HUES6 (cell line): ENCODE measurements around the gene TCFL5.

ENCODE experiments used
- H3K27ac ChIP-seq: 2 replicates; pipeline ENCODE4 v1.7.0; 2013; ENCODE audit warnings: low read depth, mild to moderate bottlenecking, low read length, inconsistent platforms
- H3K27me3 ChIP-seq: 2 replicates; pipeline ENCODE4 v1.6.1; 2013; ENCODE audit warnings: low read length; ENCODE audit not compliant: control insufficient read depth, insufficient read depth
- H3K36me3 ChIP-seq: 2 replicates; pipeline ENCODE4 v1.6.1; 2013; ENCODE audit warnings: low read length; ENCODE audit not compliant: control insufficient read depth, insufficient read depth
- H3K4me1 ChIP-seq: 2 replicates; pipeline ENCODE4 v1.6.1; 2013; ENCODE audit warnings: low read length; ENCODE audit not compliant: control insufficient read depth, insufficient read depth
- H3K4me3 ChIP-seq: 2 replicates; pipeline ENCODE4 v1.5.1; 2013; ENCODE audit warnings: low read depth, low read length
- H3K9ac ChIP-seq: one replicate; pipeline ENCODE4 v1.6.1; 2013; ENCODE audit warnings: mild to moderate bottlenecking, low read length
- H3K9me3 ChIP-seq: 2 replicates; pipeline ENCODE4 v1.6.1; 2013; ENCODE audit warnings: low read depth, low read length; ENCODE audit not compliant: control insufficient read depth, insufficient read depth

Gene TCFL5

GRCh38 chr20:62837790-62838127 is 23.9 kb downstream of the TCFL5 start:
- H3K27ac ChIP-seq = no peak overlapping the region
- no peaks in the 10 kb centered on the region for H3K27me3 ChIP-seq

GRCh38 chr20:62836967-62837490 is 24.6 kb downstream of the TCFL5 start:
- Histone ChIP-seq H3K9ac (no peak overlapping the region), H3K27me3 (no peaks in the 10 kb centered on the region), H3K9me3 (no peaks in the 10 kb centered on the region), H3K36me3 (peaks cover 51% of the 10 kb centered on the region), H3K4me3 (no peak overlapping the region), H3K4me1 (peaks cover 11% of the 10 kb centered on the region), H3K27ac (no peak overlapping the region)

More at GRCh38 chr20:62837790-62838127, 23.9 kb downstream of the TCFL5 start:
- H3K9ac ChIP-seq = no peak overlapping the region
- peaks cover 4% of the 10 kb centered on the region for H3K4me1 ChIP-seq
- H3K9me3 ChIP-seq = no peaks in the 10 kb centered on the region
- H3K36me3 ChIP-seq = peaks cover 51% of the 10 kb centered on the region
- no peak overlapping the region for H3K4me3 ChIP-seq

GRCh38 chr20:62835931-62836861 is 25.4 kb downstream of the TCFL5 start:
- Histone ChIP-seq H3K36me3 (peaks cover 52% of the 10 kb centered on the region), H3K9me3 (no peaks in the 10 kb centered on the region), H3K4me3 (no peak overlapping the region), H3K27ac (no peak overlapping the region), H3K27me3 (no peaks in the 10 kb centered on the region), H3K4me1 (peaks cover 20% of the 10 kb centered on the region), H3K9ac (no peak overlapping the region)

GRCh38 chr20:62834967-62835730 is 26.5 kb downstream of the TCFL5 start:
- Histone ChIP-seq H3K9me3 (no peaks in the 10 kb centered on the region), H3K4me3 (no peak overlapping the region), H3K27me3 (no peaks in the 10 kb centered on the region), H3K36me3 (peaks cover 50% of the 10 kb centered on the region), H3K4me1 (peaks cover 25% of the 10 kb centered on the region), H3K9ac (no peak overlapping the region), H3K27ac (no peak overlapping the region)

GRCh38 chr20:62832951-62833391 is 28.7 kb downstream of the TCFL5 start:
- Histone ChIP-seq H3K4me3 (peak overlapping the region; percentile 29; the same call in 1 of the 2 replicates), H3K9me3 (no peaks in the 10 kb centered on the region), H3K4me1 (peaks cover 25% of the 10 kb centered on the region), H3K27ac (no peak overlapping the region), H3K9ac (no peak overlapping the region), H3K27me3 (no peaks in the 10 kb centered on the region), H3K36me3 (peaks cover 47% of the 10 kb centered on the region)

- Histone ChIP-seq H3K36me3 (peaks cover 51% of the 10 kb centered on the region), H3K27me3 (no peaks in the 10 kb centered on the region), H3K27ac (no peak overlapping the region), H3K9me3 (no peaks in the 10 kb centered on the region), H3K4me3 (peak overlapping the region; percentile 29; the same call in 1 of the 2 replicates), H3K4me1 (peaks cover 25% of the 10 kb centered on the region), H3K9ac (no peak overlapping the region)
Observed at GRCh38 chr20:62832212-62832922, 29.3 kb downstream of the TCFL5 start.

GRCh38 chr20:62831854-62832211 is 29.8 kb downstream of the TCFL5 start:
- Histone ChIP-seq H3K4me1 (peaks cover 25% of the 10 kb centered on the region), H3K9me3 (no peaks in the 10 kb centered on the region), H3K27ac (no peak overlapping the region), H3K4me3 (no peak overlapping the region), H3K27me3 (no peaks in the 10 kb centered on the region), H3K36me3 (peaks cover 49% of the 10 kb centered on the region), H3K9ac (no peak overlapping the region)

GRCh38 chr20:62831361-62831788 is 30.2 kb downstream of the TCFL5 start:
- H3K4me3 ChIP-seq = no peak overlapping the region
- H3K9ac ChIP-seq = no peak overlapping the region
- no peaks in the 10 kb centered on the region for H3K27me3 ChIP-seq
- no peak overlapping the region for H3K27ac ChIP-seq
- H3K9me3 ChIP-seq = no peaks in the 10 kb centered on the region
- H3K36me3 ChIP-seq = peaks cover 46% of the 10 kb centered on the region
- H3K4me1 ChIP-seq = peaks cover 25% of the 10 kb centered on the region

- H3K27me3 ChIP-seq = no peaks in the 10 kb centered on the region
- H3K4me1 ChIP-seq = peaks cover 25% of the 10 kb centered on the region
- H3K4me3 ChIP-seq = no peak overlapping the region
- no peaks in the 10 kb centered on the region for H3K9me3 ChIP-seq
- H3K27ac ChIP-seq = no peak overlapping the region
- H3K36me3 ChIP-seq = peaks cover 44% of the 10 kb centered on the region
- no peak overlapping the region for H3K9ac ChIP-seq
Observed at GRCh38 chr20:62830821-62831220, 30.8 kb downstream of the TCFL5 start.

GRCh38 chr20:62830251-62830650 is 31.4 kb downstream of the TCFL5 start:
- H3K4me3 ChIP-seq = no peak overlapping the region
- H3K27me3 ChIP-seq = no peaks in the 10 kb centered on the region
- no peak overlapping the region for H3K27ac ChIP-seq
- H3K9ac ChIP-seq = no peak overlapping the region
- peaks cover 26% of the 10 kb centered on the region for H3K4me1 ChIP-seq
- peaks cover 39% of the 10 kb centered on the region for H3K36me3 ChIP-seq
- H3K9me3 ChIP-seq = no peaks in the 10 kb centered on the region
